ES-I3 (cell line): ENCODE data around the gene DBN1.

Source experiments
- H3K36me3 ChIP-seq: 2 replicates; pipeline ENCODE4 v1.6.1; 2013; ENCODE audit warnings: mild to moderate bottlenecking, low read length, control low read depth, moderate library complexity; ENCODE audit not compliant: insufficient read depth
- H3K4me1 ChIP-seq: 2 replicates; pipeline ENCODE4 v1.6.1; 2013; ENCODE audit warnings: mild to moderate bottlenecking, control low read depth, low read length; ENCODE audit not compliant: insufficient read depth
- H3K9ac ChIP-seq: 2 replicates; pipeline ENCODE4 v1.6.1; 2013; ENCODE audit warnings: low read depth, mild to moderate bottlenecking, low read length, moderate library complexity
- H3K9me3 ChIP-seq: 2 replicates; pipeline ENCODE4 v1.6.1; 2013; ENCODE audit warnings: mild to moderate bottlenecking, low read length, moderate library complexity; ENCODE audit not compliant: control insufficient read depth, insufficient read depth

The DBN1 gene

GRCh38 chr5:177466861-177467260 lies 6.6 kb downstream of the DBN1 start:
- Histone ChIP-seq H3K36me3 (peaks cover 35% of the 10 kb centered on the region), H3K4me1 (peaks cover 25% of the 10 kb centered on the region), H3K9me3 (no peaks in the 10 kb centered on the region), H3K9ac (no peak overlapping the region)

- H3K4me1 ChIP-seq = peaks cover 7% of the 10 kb centered on the region
- no peaks in the 10 kb centered on the region for H3K9me3 ChIP-seq
- no peak overlapping the region for H3K9ac ChIP-seq
- H3K36me3 ChIP-seq = peaks cover 31% of the 10 kb centered on the region
Measured at GRCh38 chr5:177465044-177465443, 8.4 kb downstream of the DBN1 start.

- H3K36me3 ChIP-seq = peaks cover 31% of the 10 kb centered on the region
- no peak overlapping the region for H3K9ac ChIP-seq
- H3K9me3 ChIP-seq = no peaks in the 10 kb centered on the region
- no peaks in the 10 kb centered on the region for H3K4me1 ChIP-seq
Measured at GRCh38 chr5:177462021-177462670, 11.3 kb downstream of the DBN1 start.

- H3K9me3 ChIP-seq = no peaks in the 10 kb centered on the region
- peaks cover 6% of the 10 kb centered on the region; the same call in 1 of the 2 replicates for H3K4me1 ChIP-seq
- peaks cover 10% of the 10 kb centered on the region; the same call in 1 of the 2 replicates for H3K36me3 ChIP-seq
- H3K9ac ChIP-seq = no peak overlapping the region
Measured at GRCh38 chr5:177459819-177460628, 13.4 kb downstream of the DBN1 start.

- no peaks in the 10 kb centered on the region for H3K9me3 ChIP-seq
- peaks cover 10% of the 10 kb centered on the region; the same call in 1 of the 2 replicates for H3K36me3 ChIP-seq
- H3K9ac ChIP-seq = no peak overlapping the region
- H3K4me1 ChIP-seq = peaks cover 6% of the 10 kb centered on the region; the same call in 1 of the 2 replicates
Measured at GRCh38 chr5:177459357-177459756, 14.1 kb downstream of the DBN1 start.

- H3K9me3 ChIP-seq = no peaks in the 10 kb centered on the region
- no peak overlapping the region for H3K9ac ChIP-seq
- H3K36me3 ChIP-seq = peaks cover 10% of the 10 kb centered on the region; the same call in 1 of the 2 replicates
- peaks cover 6% of the 10 kb centered on the region; the same call in 1 of the 2 replicates for H3K4me1 ChIP-seq
Measured at GRCh38 chr5:177458912-177459350, 14.5 kb downstream of the DBN1 start.

GRCh38 chr5:177457852-177458681 lies 15.4 kb downstream of the DBN1 start:
- Histone ChIP-seq H3K4me1 (peaks cover 8% of the 10 kb centered on the region; the same call in 1 of the 2 replicates), H3K9ac (no peak overlapping the region), H3K36me3 (peaks cover 3% of the 10 kb centered on the region; the same call in 1 of the 2 replicates), H3K9me3 (no peaks in the 10 kb centered on the region)

GRCh38 chr5:177456976-177457851 lies 16.2 kb downstream of the DBN1 start:
- H3K9ac ChIP-seq = no peak overlapping the region
- no peaks in the 10 kb centered on the region for H3K9me3 ChIP-seq

GRCh38 chr5:177456591-177456964 lies 16.9 kb downstream of the DBN1 start:
- Histone ChIP-seq H3K4me1 (peaks cover 17% of the 10 kb centered on the region), H3K9me3 (no peaks in the 10 kb centered on the region), H3K36me3 (peaks cover 3% of the 10 kb centered on the region; the same call in 1 of the 2 replicates), H3K9ac (no peak overlapping the region)

More at GRCh38 chr5:177456976-177457851, 16.2 kb downstream of the DBN1 start:
- peaks cover 16% of the 10 kb centered on the region for H3K4me1 ChIP-seq
- peaks cover 3% of the 10 kb centered on the region; the same call in 1 of the 2 replicates for H3K36me3 ChIP-seq

GRCh38 chr5:177455661-177456590 lies 17.5 kb downstream of the DBN1 start:
- Histone ChIP-seq H3K9me3 (no peaks in the 10 kb centered on the region), H3K36me3 (no peaks in the 10 kb centered on the region), H3K9ac (peak overlapping the region; percentile 62), H3K4me1 (peaks cover 17% of the 10 kb centered on the region)

- Histone ChIP-seq H3K36me3 (no peaks in the 10 kb centered on the region), H3K9me3 (no peaks in the 10 kb centered on the region), H3K9ac (peak overlapping the region; percentile 62), H3K4me1 (peaks cover 17% of the 10 kb centered on the region)
Measured at GRCh38 chr5:177455036-177455660, 18.3 kb downstream of the DBN1 start.

GRCh38 chr5:177454397-177455035 lies 18.9 kb downstream of the DBN1 start:
- peaks cover 17% of the 10 kb centered on the region for H3K4me1 ChIP-seq
- no peaks in the 10 kb centered on the region for H3K9me3 ChIP-seq
- H3K9ac ChIP-seq = peak overlapping the region; percentile 62
- no peaks in the 10 kb centered on the region for H3K36me3 ChIP-seq
